GM19372 (cell line): ENCODE results near the gene CABP4.

Experiments
- ATAC-seq: cut with Tn5 transposase; IDR thresholded peaks from one replicate; pipeline ENCODE4 v1.9.1; 2021; ENCODE audit warnings: mild to moderate bottlenecking, low read depth, moderate library complexity; ENCODE audit not compliant: unreplicated experiment

CABP4 gene

GRCh38 chr11:67434395-67434881 lies 20.7 kb upstream of the CABP4 start:
- ATAC-seq, result no peak

GRCh38 chr11:67435031-67435726 lies 20.0 kb upstream of the CABP4 start:
- no peak for ATAC-seq

- no peak for ATAC-seq
Measured at GRCh38 chr11:67435727-67436458, 19.3 kb upstream of the CABP4 start.

GRCh38 chr11:67436459-67437081 lies 18.6 kb upstream of the CABP4 start:
- peak; percentile 41 for ATAC-seq

- no peak for ATAC-seq
Measured at GRCh38 chr11:67437082-67437808, 17.9 kb upstream of the CABP4 start, which contains the start of gene PTPRCAP. PTPRCAP (minus strand) TSS chr11:67437682; CDS start chr11:67437619, 63 bp downstream.

GRCh38 chr11:67437809-67438157 lies 17.4 kb upstream of the CABP4 start:
- no peak for ATAC-seq

GRCh38 chr11:67438158-67438902 lies 16.8 kb upstream of the CABP4 start:
- ATAC-seq, result no peak

- no peak for ATAC-seq
Measured at GRCh38 chr11:67439321-67440228, 15.6 kb upstream of the CABP4 start.

GRCh38 chr11:67440229-67441097 lies 14.7 kb upstream of the CABP4 start:
- ATAC-seq, result no peak

- ATAC-seq, result no peak
Measured at GRCh38 chr11:67441098-67441563, 14.0 kb upstream of the CABP4 start.

- ATAC-seq, result no peak
Measured at GRCh38 chr11:67441731-67442351, 13.3 kb upstream of the CABP4 start.

GRCh38 chr11:67442504-67443404 lies 12.4 kb upstream of the CABP4 start:
- ATAC-seq, result no peak

- no peak for ATAC-seq
Measured at GRCh38 chr11:67445515-67445914, 9.6 kb upstream of the CABP4 start.

GRCh38 chr11:67448220-67448609 lies 6.9 kb upstream of the CABP4 start:
- no peak for ATAC-seq

- ATAC-seq, result no peak
Measured at GRCh38 chr11:67449116-67449844, 5.9 kb upstream of the CABP4 start.
